K562 (cell line): ENCODE data around the gene TFPI. TPM values are rescaled to one million over a fixed set of nuclear protein-coding genes. Genes with fewer than 3 reads are reported as not detected.

Experiments
- ATAC-seq: fragments of 200-7000 bp; cut with Tn5 transposase; 3 replicates; pipeline ENCODE4 v1.9.1; 2020; ENCODE audit warnings: moderate library complexity
- BruUV-seq: library from RNA; stranded (reverse); fragments of 400-500 nt; replicated peaks from 2 replicates; lab custom pipeline; 2021; lab: Mats Ljungman, UMichigan
- CTCF ChIA-PET: fragments of 300-600 bp; formaldehyde crosslinking; extraction: SDS; loops from one replicate; lab custom pipeline; 2021; ENCODE audit warnings: low intra/inter-chr PET ratio; lab: Yijun Ruan, JAX
- POLR2A ChIA-PET: fragments of 300-600, 350-650 bp; sonication (Branson Sonifier 250); formaldehyde crosslinking; extraction: SDS; loops from one replicate; lab custom pipeline; 2021; ENCODE audit warnings: antibody characterized with exemption, inconsistent platforms; lab: Yijun Ruan, JAX
- DNase-seq, 4 experiments: peaks; one replicate each; pipeline versions ENCODE4 v3.0.0 to v3.0.0-alpha.2; 2011 to 2018; ENCODE audit warnings: low spot score in 3 of 4, mixed read lengths in 3 of 4; ENCODE audit errors: extremely low read depth in 1 of 4
- FAIRE-seq: peaks from 2 replicates; lab custom pipeline; 2011; peaks lifted over from hg19 to GRCh38; lab: Jason Lieb, UNC
- H2AFZ ChIP-seq: 2 replicates; pipeline ENCODE4 v1.6.0; 2011; ENCODE audit warnings: low read depth, low read length, control low read depth, inconsistent platforms
- H3K27ac ChIP-seq: fragments of 200-600 bp; 3 replicates; pipeline ENCODE4 v1.8.0; 2011; ENCODE audit warnings: low read depth, mild to moderate bottlenecking, control low read depth, inconsistent platforms, low read length, moderate library complexity, mixed read lengths; ENCODE audit errors: extremely low read depth
- H3K27me3 ChIP-seq, 2 experiments: fragments of 300-600 bp in 1 of 2; 2 replicates in 1 of 2; 3 replicates in 1 of 2; pipeline versions ENCODE4 v1.6.0 to v1.8.0; 2011; ENCODE audit warnings: inconsistent platforms in 2 of 2, low read length in 2 of 2, mild to moderate bottlenecking in 1 of 2, mixed read lengths in 1 of 2, moderate library complexity in 1 of 2; ENCODE audit not compliant: control insufficient read depth in 2 of 2, insufficient read depth in 2 of 2
- H3K36me3 ChIP-seq: fragments of 300-600 bp; 3 replicates; pipeline ENCODE4 v1.8.0; 2011; ENCODE audit warnings: mild to moderate bottlenecking, low read length, inconsistent platforms; ENCODE audit not compliant: control insufficient read depth, insufficient read depth
- H3K4me1 ChIP-seq, 2 experiments: fragments of 200-600 bp in 1 of 2; replicated peaks in 1 of 2; 2 replicates in 1 of 2; 3 replicates in 1 of 2; pipeline versions ENCODE4 v1.5.1 to v1.8.0; 2011; ENCODE audit warnings: inconsistent platforms in 2 of 2, low read length in 2 of 2, mild to moderate bottlenecking in 1 of 2, mixed read lengths in 1 of 2, moderate library complexity in 1 of 2; ENCODE audit not compliant: control insufficient read depth in 2 of 2, insufficient read depth in 2 of 2
- H3K4me2 ChIP-seq: 2 replicates; pipeline ENCODE4 v1.6.1; 2011; ENCODE audit warnings: low read length, control low read depth, inconsistent platforms, mixed read lengths; ENCODE audit not compliant: insufficient read depth
- H3K4me3 ChIP-seq: fragments of 200-600 bp; sonication (generic), shearing (Covaris generic); 2 replicates; pipeline ENCODE4 v1.5.1; 2016; ENCODE audit warnings: control low read depth, inconsistent platforms
- H3K79me2 ChIP-seq: fragments of 200-600 bp; 3 replicates; pipeline ENCODE4 v1.8.0; 2011; ENCODE audit warnings: low read length, inconsistent platforms; ENCODE audit not compliant: control insufficient read depth, insufficient read depth
- H3K9ac ChIP-seq, 2 experiments: 2 replicates each; pipeline versions ENCODE4 v1.6.0 to v1.6.1; 2011; ENCODE audit warnings: low read depth in 2 of 2, low read length in 2 of 2, control low read depth in 1 of 2, inconsistent platforms in 1 of 2, mild to moderate bottlenecking in 1 of 2, mixed read lengths in 1 of 2; ENCODE audit not compliant: insufficient read depth in 1 of 2
- H3K9me1 ChIP-seq: one replicate; pipeline ENCODE4 v1.6.0; 2011; ENCODE audit warnings: inconsistent platforms, mild to moderate bottlenecking, low read length, moderate library complexity; ENCODE audit not compliant: control insufficient read depth, insufficient read depth
- H3K9me3 ChIP-seq: replicated peaks from 2 replicates; pipeline ENCODE4 v1.5.1; 2011; ENCODE audit warnings: low read depth, low read length, inconsistent platforms; ENCODE audit not compliant: control insufficient read depth, insufficient read depth
- H4K20me1 ChIP-seq: replicated peaks from 2 replicates; pipeline ENCODE4 v1.6.1; 2011; ENCODE audit warnings: low read length, inconsistent platforms, mixed read lengths; ENCODE audit not compliant: control insufficient read depth, insufficient read depth
- CCNT2 ChIP-seq: IDR thresholded peaks from 2 replicates; pipeline ENCODE4 v1.6.1; 2011; ENCODE audit warnings: borderline replicate concordance, low read depth, mild to moderate bottlenecking, moderate library complexity, mixed read lengths, low read length; ENCODE audit not compliant: insufficient read length; ENCODE audit errors: extremely low read depth
- MCM5 ChIP-seq: fragments of 450-650 bp; IDR thresholded peaks from 2 replicates; pipeline ENCODE4 v1.6.1; 2016; ENCODE audit warnings: low read depth
- NR2F6 ChIP-seq: fragments of 450-650 bp; formaldehyde crosslinking; IDR thresholded peaks from 2 replicates; pipeline ENCODE4 v1.4.0; 2020; ENCODE audit warnings: mild to moderate bottlenecking
- PHF21A ChIP-seq: fragments of 450-650 bp; IDR thresholded peaks from 2 replicates; pipeline ENCODE4 v1.6.1; 2017; ENCODE audit warnings: low read depth, borderline replicate concordance
- SMARCB1 ChIP-seq: IDR thresholded peaks from 2 replicates; pipeline ENCODE4 v1.6.1; 2011; ENCODE audit warnings: improper control_type of control experiment, low read depth; ENCODE audit not compliant: insufficient read length
- U2AF2 ChIP-seq: fragments of 200-400 bp; formaldehyde crosslinking; optimal IDR thresholded peaks from 2 replicates; pipeline ENCODE3; 2017; ENCODE audit warnings: low read depth, mild to moderate bottlenecking, low read length
- ZNF282 ChIP-seq: sonication (generic); formaldehyde crosslinking; IDR thresholded peaks from 2 replicates; pipeline ENCODE4 v1.8.1; 2023; ENCODE audit warnings: missing genetic modification reagents
- ZNF668 ChIP-seq: fragments of 250-450 bp; sonication (Bioruptor Pico); IDR thresholded peaks from 2 replicates; pipeline ENCODE4 v1.8.0; 2022; ENCODE audit warnings: mild to moderate bottlenecking, inconsistent platforms
- WGBS: fragments of 100-300 bp; shearing (Covaris generic); methylation state at CpG from one replicate; pipeline ENCODE4 v1.1.6; 2016; ENCODE audit warnings: low coverage, mixed read lengths; ENCODE audit not compliant: insufficient coverage; ENCODE audit errors: missing lambda C conversion rate; 5-methylcytosine and 5-hydroxymethylcytosine counted together
- in situ Hi-C: fragments of 300-500 bp; cut with MboI; formaldehyde crosslinking; loops from 4 replicates; pipeline ENCODE4 v1.15.0; 2018; ENCODE audit warnings: inconsistent platforms, mixed read lengths
- intact Hi-C: fragments of 100-400 bp; cut with micrococcal nuclease; formaldehyde crosslinking; loops from 2 replicates; pipeline ENCODE4 v1.14.2; 2022
- polyA plus RNA-seq, 8 experiments: library from polyadenylated mRNA; depleted of rRNA in 4 of 8; stranded (reverse) in 5 of 8; unstranded in 3 of 8; fragments of >200 nt; fragmentation: Nextera tagmentation in 2 of 8; fragmentation: Illumina TruSeq in 1 of 8; extraction: Ambion mirVana in 2 of 8; extraction: Trizol in 1 of 8; gene quantifications; 2 replicates each; pipeline versions ENCODE4 v1.2.1 to v1.2.3, GENCODE V29; 2011 to 2014; ENCODE audit warnings: inconsistent platforms in 1 of 8, missing spikeins in 1 of 8
- total RNA-seq, 7 experiments: library from RNA; depleted of rRNA in 6 of 7; stranded (reverse); fragments of >200 nt in 6 of 7; fragmentation: Illumina TruSeq in 2 of 7; extraction: Trizol in 2 of 7; gene quantifications; 2 replicates each; pipeline versions ENCODE4 v1.2.1 to v1.2.3, GENCODE V29; 2011 to 2021; ENCODE audit warnings: low replicate concordance in 1 of 7
- TF ChIP-seq, protein P1 (sequence below): fragments of 250-450 bp; sonication (Bioruptor Pico); IDR thresholded peaks from 2 replicates; pipeline ENCODE4 v1.9.0; 2021; ENCODE audit warnings: mild to moderate bottlenecking, inconsistent platforms
- TF ChIP-seq, protein P2 (sequence below): sonication (generic); formaldehyde crosslinking; IDR thresholded peaks from 2 replicates; pipeline ENCODE4 v1.8.1; 2022; ENCODE audit warnings: missing genetic modification reagents
- TF ChIP-seq, protein P3 (sequence below), 2 experiments: fragments of 450-650 bp in 1 of 2; sonication (generic) in 1 of 2; formaldehyde crosslinking; conservative IDR thresholded peaks; 2 replicates each; pipeline versions ENCODE4 v1.4.0 to v1.8.1; 2020 to 2022; ENCODE audit warnings: mild to moderate bottlenecking in 1 of 2, missing genetic modification reagents in 1 of 2
- TF ChIP-seq, protein P4 (sequence below): sonication (generic); formaldehyde crosslinking; IDR thresholded peaks from 2 replicates; pipeline ENCODE4 v1.8.0; 2022; ENCODE audit warnings: mild to moderate bottlenecking, missing genetic modification reagents
- TF ChIP-seq, protein P5 (sequence below): fragments of 450-650 bp; formaldehyde crosslinking; IDR thresholded peaks from 2 replicates; pipeline ENCODE4 v1.4.0; 2020; ENCODE audit warnings: mild to moderate bottlenecking, mixed read lengths

TFPI gene
- total and polyA plus RNA-seq, 9 of the 15 experiments (the other 6 are each of a cell fraction or from before 2014, with no cell fraction given), result 53.5 to 219 (median 100) TPM

DNA sequence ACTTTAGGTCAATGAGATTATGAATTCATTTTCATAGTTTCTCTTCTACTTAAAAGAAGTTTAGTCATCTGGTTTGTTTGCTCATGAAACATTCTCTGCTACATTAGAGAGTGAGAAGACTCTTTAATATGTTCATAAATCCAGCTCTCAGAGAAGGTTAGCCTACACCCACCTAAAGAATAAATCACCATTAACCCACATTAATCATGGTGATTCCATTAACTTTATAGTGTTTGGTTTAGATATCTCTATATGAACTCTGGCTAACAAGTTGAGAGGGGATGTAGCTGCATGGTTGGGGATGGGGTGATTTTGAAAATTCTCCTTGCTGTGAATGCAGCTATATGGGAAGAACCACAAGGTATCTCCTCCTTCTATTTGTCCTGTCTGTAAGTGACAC is 10.7 kb downstream of the TFPI start (continued):
- TF ChIP-seq SMARCB1 (no peak), PHF21A (no peak)

DNA sequence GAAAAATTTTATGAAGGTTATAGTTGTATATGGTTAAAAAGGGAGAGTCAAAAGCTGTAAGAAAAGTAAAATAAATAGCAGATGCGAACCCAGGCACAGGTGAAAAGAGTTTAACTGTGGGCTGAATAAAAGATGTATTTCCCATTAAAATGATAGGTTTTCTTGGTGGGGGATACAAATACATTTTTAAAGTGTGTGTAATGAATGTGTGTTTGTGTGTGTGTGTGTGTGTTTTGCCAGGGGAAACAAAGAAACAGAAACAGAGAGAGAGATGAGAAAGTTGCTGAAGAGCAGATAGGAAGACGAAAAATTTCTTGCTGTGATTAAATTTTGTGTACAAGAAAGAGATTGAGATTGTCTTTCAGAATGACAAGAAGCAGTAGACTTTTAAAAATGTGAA is 12.1 kb downstream of the TFPI start:
- WGBS, result 87% methylated on average over 2 of the region's 2 CpGs
- no peak for ATAC-seq
- no peaks in the 10 kb centered on the region for H3K27me3 ChIP-seq
- POLR2A ChIA-PET, result no interaction called here
- no peak overlapping the region for H3K4me2 ChIP-seq
- H3K36me3 ChIP-seq, result peaks cover 40% of the 10 kb centered on the region; the same call in 2 of the 3 replicates
- no peaks in the 10 kb centered on the region for H4K20me1 ChIP-seq
- no peak overlapping the region for H3K9ac ChIP-seq
- H3K27ac ChIP-seq, result no peak overlapping the region
- in situ Hi-C loops, result no loop called here
- no TSS peak for BruUV-seq
- peaks cover 0 to 6% of the 10 kb centered on the region in 2 experiments; a peak in 2 of 5 replicates for H3K4me1 ChIP-seq
- no peak for DNase-seq
- no peaks in the 10 kb centered on the region for H3K9me1 ChIP-seq
- CTCF ChIA-PET, result no interaction called here
- no peak overlapping the region for H3K4me3 ChIP-seq
- H3K79me2 ChIP-seq, result peaks cover 63% of the 10 kb centered on the region
- no peak for FAIRE-seq
- no peaks in the 10 kb centered on the region for H3K9me3 ChIP-seq
- no peak overlapping the region for H2AFZ ChIP-seq
- no peak for TF ChIP-seq MCM5
- TF ChIP-seq, protein P1, sequence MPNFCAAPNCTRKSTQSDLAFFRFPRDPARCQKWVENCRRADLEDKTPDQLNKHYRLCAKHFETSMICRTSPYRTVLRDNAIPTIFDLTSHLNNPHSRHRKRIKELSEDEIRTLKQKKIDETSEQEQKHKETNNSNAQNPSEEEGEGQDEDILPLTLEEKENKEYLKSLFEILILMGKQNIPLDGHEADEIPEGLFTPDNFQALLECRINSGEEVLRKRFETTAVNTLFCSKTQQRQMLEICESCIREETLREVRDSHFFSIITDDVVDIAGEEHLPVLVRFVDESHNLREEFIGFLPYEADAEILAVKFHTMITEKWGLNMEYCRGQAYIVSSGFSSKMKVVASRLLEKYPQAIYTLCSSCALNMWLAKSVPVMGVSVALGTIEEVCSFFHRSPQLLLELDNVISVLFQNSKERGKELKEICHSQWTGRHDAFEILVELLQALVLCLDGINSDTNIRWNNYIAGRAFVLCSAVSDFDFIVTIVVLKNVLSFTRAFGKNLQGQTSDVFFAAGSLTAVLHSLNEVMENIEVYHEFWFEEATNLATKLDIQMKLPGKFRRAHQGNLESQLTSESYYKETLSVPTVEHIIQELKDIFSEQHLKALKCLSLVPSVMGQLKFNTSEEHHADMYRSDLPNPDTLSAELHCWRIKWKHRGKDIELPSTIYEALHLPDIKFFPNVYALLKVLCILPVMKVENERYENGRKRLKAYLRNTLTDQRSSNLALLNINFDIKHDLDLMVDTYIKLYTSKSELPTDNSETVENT (CRISPR knock-in tag), result no peak
- TF ChIP-seq, protein P2, sequence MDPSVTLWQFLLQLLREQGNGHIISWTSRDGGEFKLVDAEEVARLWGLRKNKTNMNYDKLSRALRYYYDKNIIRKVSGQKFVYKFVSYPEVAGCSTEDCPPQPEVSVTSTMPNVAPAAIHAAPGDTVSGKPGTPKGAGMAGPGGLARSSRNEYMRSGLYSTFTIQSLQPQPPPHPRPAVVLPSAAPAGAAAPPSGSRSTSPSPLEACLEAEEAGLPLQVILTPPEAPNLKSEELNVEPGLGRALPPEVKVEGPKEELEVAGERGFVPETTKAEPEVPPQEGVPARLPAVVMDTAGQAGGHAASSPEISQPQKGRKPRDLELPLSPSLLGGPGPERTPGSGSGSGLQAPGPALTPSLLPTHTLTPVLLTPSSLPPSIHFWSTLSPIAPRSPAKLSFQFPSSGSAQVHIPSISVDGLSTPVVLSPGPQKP (CRISPR knock-in tag), result no peak
- no peak for TF ChIP-seq U2AF2
- no peak for TF ChIP-seq ZNF668 (CRISPR knock-in tag)
- TF ChIP-seq, protein P3, sequence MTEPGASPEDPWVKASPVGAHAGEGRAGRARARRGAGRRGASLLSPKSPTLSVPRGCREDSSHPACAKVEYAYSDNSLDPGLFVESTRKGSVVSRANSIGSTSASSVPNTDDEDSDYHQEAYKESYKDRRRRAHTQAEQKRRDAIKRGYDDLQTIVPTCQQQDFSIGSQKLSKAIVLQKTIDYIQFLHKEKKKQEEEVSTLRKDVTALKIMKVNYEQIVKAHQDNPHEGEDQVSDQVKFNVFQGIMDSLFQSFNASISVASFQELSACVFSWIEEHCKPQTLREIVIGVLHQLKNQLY (CRISPR knock-in tag; conservative IDR thresholded peaks at IDR 0.05), result no peak
- TF ChIP-seq NR2F6 (CRISPR knock-in tag), result no peak
- TF ChIP-seq, protein P4, sequence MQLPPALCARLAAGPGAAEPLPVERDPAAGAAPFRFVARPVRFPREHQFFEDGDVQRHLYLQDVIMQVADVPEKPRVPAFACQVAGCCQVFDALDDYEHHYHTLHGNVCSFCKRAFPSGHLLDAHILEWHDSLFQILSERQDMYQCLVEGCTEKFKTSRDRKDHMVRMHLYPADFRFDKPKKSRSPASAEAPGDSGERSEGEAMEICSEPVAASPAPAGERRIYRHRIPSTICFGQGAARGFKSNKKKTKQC (CRISPR knock-in tag), result no peak
- no peak for TF ChIP-seq ZNF282 (CRISPR knock-in tag)
- no peak for TF ChIP-seq CCNT2
- TF ChIP-seq, protein P5, sequence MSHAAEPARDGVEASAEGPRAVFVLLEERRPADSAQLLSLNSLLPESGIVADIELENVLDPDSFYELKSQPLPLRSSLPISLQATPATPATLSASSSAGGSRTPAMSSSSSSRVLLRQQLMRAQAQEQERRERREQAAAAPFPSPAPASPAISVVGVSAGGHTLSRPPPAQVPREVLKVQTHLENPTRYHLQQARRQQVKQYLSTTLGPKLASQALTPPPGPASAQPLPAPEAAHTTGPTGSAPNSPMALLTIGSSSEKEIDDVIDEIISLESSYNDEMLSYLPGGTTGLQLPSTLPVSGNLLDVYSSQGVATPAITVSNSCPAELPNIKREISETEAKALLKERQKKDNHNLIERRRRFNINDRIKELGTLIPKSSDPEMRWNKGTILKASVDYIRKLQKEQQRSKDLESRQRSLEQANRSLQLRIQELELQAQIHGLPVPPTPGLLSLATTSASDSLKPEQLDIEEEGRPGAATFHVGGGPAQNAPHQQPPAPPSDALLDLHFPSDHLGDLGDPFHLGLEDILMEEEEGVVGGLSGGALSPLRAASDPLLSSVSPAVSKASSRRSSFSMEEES (CRISPR knock-in tag), result no peak
- intact Hi-C loops, result loop anchor here (10.0 kb wide), 1 partner anchor 947 kb away; the partner anchor contains the start of gene ITGAV
